Skeletal muscle satellite cell (primary cell): ENCODE results near the gene IKBKE.

Source experiments
- H3K27me3 ChIP-seq: 2 replicates; pipeline ENCODE4 v1.7.0; 2013; ENCODE audit warnings: low read length; ENCODE audit not compliant: control insufficient read depth, insufficient read depth
- H3K36me3 ChIP-seq: 2 replicates; pipeline ENCODE4 v1.7.0; 2013; ENCODE audit warnings: mild to moderate bottlenecking, control low read depth, low read length; ENCODE audit not compliant: insufficient read depth
- H3K4me1 ChIP-seq: 2 replicates; pipeline ENCODE4 v1.7.0; 2013; ENCODE audit warnings: low read length; ENCODE audit not compliant: control insufficient read depth, insufficient read depth
- H3K4me2 ChIP-seq: 2 replicates; pipeline ENCODE4 v1.7.0; 2013; ENCODE audit warnings: mild to moderate bottlenecking, low read length
- H3K4me3 ChIP-seq: 2 replicates; pipeline ENCODE4 v1.7.0; 2013; ENCODE audit warnings: low read length
- H3K9ac ChIP-seq: 2 replicates; pipeline ENCODE4 v1.7.0; 2013; ENCODE audit warnings: mild to moderate bottlenecking, low read depth, low read length, moderate library complexity
- H3K9me3 ChIP-seq: replicated peaks from 2 replicates; pipeline ENCODE4 v1.7.0; 2013; ENCODE audit warnings: mild to moderate bottlenecking, control low read depth, low read length

IKBKE gene

DNA sequence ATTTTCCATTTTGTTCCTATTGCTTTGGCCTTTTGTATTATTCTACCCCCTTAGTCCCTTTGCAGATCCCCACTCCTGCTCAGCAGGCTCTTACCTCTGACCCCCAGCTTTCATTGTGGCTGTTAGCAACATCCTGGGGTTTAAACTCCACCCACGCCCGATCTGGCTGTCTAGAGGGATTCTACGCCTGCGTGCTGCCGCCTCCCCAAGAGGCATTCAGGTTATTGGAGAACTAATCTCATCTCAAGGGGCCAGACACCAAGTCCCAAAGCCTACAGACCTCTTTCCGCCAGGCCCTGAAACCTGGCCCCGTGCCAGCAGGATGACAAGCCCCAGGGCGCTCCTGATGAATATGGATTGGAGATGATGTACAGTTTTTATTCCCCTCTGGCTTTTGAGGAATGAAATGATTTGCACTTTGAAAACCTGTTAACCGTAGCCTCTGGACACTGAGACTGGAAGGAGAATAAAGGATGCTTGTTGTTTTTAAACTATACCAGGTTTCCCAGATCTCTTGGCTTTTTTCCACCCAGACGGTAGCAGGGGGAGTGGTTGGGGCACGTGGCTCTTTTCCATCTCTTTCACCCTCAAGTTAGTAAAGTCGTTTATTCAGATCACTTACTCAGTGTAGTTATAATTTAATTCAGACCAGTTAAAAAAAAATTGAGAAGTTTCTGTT is 14.5 kb upstream of the IKBKE start:
- no peak overlapping the region for H3K4me2 ChIP-seq
- peaks cover 14% of the 10 kb centered on the region for H3K4me1 ChIP-seq
- H3K9me3 ChIP-seq: no peaks in the 10 kb centered on the region
- H3K9ac ChIP-seq: no peak overlapping the region
- no peaks in the 10 kb centered on the region for H3K27me3 ChIP-seq
- H3K4me3 ChIP-seq: no peak overlapping the region
- H3K36me3 ChIP-seq: peaks cover 42% of the 10 kb centered on the region

DNA sequence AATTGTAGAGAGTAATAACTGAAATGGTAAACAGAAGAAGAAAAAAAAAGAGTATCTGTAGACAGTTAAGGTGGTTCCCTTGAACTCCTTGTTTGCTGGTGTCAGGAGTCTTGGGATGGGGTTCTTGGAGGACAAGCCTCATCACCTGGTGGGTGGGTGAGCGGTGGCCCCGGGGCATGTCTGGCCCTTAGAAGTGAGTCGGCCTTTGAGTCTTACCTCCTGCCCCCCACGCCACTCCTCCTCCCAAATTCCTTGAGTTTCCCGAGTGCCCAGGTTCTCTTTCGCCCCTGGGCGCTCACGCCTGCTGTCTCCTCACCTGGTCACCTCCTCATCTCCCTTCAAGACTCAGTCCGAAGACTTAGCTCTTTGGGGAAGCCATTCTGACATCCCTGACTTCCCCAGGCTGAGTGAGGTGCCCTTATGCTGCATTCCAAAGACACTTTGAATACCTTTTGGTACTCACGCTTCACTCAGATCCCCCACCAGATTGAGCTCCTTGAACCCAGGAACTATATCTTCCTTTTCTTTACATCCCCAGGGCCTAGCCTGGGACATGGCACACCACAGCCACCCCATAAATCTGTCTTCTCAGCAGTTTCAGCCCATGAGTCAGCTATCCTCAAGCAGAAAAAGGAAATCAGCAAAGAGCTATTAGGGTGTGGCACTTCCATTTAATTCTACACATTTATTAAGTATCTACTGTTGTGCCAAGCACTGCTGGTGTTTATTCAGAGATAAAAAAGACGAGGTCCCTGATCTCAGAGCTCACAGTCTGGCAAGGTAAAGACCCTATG is 13.5 kb upstream of the IKBKE start:
- H3K4me1 ChIP-seq: peaks cover 14% of the 10 kb centered on the region
- peaks cover 41% of the 10 kb centered on the region for H3K36me3 ChIP-seq
- H3K4me2 ChIP-seq: peak overlapping the region; percentile 34
- H3K9ac ChIP-seq: no peak overlapping the region
- no peaks in the 10 kb centered on the region for H3K9me3 ChIP-seq
- no peaks in the 10 kb centered on the region for H3K27me3 ChIP-seq
- H3K4me3 ChIP-seq: peak overlapping the region; percentile 17

DNA sequence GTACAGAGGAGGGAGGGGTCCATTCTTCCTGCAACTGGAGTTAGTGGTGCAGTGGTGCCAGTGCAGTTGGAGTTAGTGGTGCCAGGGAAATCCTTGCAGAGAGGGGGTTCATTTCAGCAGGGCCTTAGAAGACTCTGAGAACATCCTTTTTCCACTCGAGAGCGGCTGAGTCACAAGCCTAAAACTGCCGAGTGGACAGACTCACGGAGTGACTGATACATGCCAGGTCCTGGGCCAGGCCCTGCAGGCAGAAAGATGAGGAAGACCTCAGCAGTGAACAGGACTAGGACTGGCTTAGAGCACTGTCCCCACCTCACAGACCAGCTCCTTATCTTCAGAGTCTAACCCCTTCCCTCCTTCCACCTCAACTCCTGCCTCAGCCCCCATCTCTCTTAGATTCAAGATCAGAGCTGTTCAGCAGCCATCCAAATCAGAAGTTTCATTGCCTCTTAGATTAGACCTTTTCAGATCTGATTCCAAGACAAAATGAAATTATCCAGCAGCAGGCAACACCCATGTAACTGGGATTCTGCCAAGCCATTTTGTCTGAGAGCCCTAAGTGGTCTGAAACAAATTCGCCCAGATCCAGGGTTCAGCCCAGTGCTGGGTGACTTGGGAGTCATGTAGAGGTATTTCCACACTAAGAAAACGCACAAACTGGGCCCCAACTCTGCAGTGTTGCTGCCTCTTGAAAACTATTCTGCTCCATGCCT is 12.7 kb upstream of the IKBKE start:
- H3K36me3 ChIP-seq: peaks cover 38% of the 10 kb centered on the region
- H3K9ac ChIP-seq: no peak overlapping the region
- peaks cover 14% of the 10 kb centered on the region for H3K4me1 ChIP-seq
- peak overlapping the region; percentile 34 for H3K4me2 ChIP-seq
- peak overlapping the region; percentile 17 for H3K4me3 ChIP-seq
- no peaks in the 10 kb centered on the region for H3K9me3 ChIP-seq
- H3K27me3 ChIP-seq: no peaks in the 10 kb centered on the region

DNA sequence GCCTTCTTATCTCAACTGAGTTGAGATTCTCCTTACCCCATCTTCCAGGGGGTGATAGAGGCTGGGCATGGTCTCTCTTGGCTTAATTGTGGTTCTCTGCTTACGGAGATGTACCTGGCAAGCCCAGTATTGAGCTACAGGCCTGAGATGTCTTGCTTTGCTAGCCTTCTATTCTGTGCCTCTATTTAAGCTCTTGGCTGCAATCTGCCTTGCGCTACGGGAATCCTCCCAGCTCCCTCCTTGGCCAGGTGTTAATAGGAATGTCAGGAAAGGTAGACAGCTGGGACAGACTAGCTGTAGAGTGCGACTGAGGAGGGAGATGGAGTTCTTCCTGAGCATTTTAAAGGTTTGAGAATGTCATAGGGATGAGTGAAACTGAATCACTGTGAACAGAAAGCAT is 10.6 kb upstream of the IKBKE start:
- Histone ChIP-seq H3K36me3 (peaks cover 38% of the 10 kb centered on the region), H3K9me3 (no peaks in the 10 kb centered on the region), H3K9ac (no peak overlapping the region), H3K4me2 (no peak overlapping the region), H3K4me3 (no peak overlapping the region), H3K27me3 (no peaks in the 10 kb centered on the region), H3K4me1 (peaks cover 21% of the 10 kb centered on the region)

DNA sequence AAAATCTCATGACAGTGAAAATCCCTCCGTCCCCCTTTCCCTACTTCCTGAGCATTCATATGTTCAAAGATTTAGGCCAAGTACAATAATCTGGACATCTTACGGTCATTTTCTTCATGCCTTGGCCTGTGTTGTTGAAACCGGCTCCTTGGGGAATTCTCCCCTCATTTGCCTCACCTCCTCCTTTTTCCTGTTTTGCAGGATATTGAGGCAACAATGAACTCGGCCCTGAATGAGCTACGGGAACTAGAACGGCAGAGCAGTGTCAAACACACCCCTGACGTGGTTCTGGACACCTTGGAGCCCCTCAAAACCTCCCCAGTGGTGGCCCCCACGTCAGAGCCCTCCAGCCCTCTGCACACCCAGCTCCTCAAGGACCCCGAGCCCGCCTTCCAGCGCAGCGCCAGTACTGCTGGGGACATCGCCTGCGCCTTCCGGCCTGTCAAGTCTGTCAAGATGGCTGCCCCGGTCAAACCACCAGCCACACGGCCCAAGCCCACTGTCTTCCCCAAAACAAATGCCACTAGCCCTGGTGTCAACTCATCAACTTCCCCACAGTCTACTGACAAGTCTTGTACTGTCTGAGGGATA is 9.3 kb upstream of the IKBKE start:
- peaks cover 27% of the 10 kb centered on the region for H3K36me3 ChIP-seq
- H3K4me3 ChIP-seq: no peak overlapping the region
- no peak overlapping the region for H3K4me2 ChIP-seq
- no peaks in the 10 kb centered on the region for H3K9me3 ChIP-seq
- no peaks in the 10 kb centered on the region for H3K27me3 ChIP-seq
- H3K4me1 ChIP-seq: peaks cover 26% of the 10 kb centered on the region
- no peak overlapping the region for H3K9ac ChIP-seq

DNA sequence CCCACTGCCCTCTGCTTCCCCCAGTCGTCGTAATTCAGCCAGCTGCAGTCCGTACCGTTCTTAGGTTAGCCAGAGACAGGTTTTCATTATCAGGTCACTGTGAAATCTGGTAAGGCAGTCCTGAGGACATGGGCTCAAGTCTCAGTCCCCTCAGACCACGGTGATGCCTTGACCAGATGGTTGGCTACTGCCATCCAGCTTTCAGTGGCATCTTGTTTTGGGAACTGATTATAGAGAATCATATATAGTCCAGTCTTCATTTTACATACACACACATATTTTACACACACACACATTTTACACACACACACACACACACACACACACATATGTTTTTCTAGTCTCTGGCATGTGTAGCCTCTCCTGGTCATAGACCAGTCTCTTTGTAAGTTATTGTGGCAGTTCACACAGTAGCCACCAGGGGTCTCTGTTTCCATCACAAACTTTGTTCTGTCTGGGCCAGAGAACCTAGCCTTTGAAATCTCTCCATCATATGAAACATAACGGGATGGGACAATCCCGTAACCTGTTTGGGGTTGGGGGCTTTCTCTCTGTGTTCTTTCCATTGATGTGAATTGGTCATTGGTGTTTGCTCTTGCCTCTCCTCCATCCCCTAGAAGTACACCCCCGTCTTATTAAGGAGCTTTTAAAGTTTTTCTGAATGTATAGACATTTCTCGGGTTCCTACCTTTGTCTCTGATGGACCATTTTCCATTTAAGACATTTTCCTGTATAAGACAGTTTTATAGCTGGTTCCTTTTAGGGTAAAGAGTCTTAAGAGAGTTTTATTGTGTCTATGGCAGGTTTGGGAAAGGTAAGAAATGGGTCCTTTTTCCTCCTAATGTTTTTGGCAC is 8.4 kb upstream of the IKBKE start:
- no peaks in the 10 kb centered on the region for H3K9me3 ChIP-seq

DNA sequence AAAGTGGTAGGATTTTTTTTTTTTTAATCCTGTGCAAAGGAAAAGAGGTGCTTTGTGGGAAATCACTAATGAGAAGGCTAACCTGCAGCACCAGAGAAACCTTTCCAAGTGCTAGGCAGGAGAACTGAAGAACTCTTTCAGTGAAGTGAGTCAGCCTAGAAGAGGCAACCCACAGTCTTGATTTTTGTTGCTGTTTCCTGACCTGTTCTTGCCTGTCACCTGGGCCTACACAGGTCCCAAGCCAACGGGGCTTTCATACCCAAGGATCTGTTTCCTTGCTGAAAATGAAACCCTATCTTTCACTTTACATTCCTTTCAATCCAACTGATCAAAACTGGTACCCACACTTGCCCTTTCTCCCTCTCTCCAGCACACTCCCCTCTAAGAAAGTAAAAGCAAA is 7.1 kb upstream of the IKBKE start:
- H3K27me3 ChIP-seq: no peaks in the 10 kb centered on the region
- H3K9ac ChIP-seq: no peak overlapping the region
- no peak overlapping the region for H3K4me3 ChIP-seq
- H3K4me1 ChIP-seq: peaks cover 19% of the 10 kb centered on the region
- no peak overlapping the region for H3K4me2 ChIP-seq
- peaks cover 22% of the 10 kb centered on the region for H3K36me3 ChIP-seq
- no peaks in the 10 kb centered on the region for H3K9me3 ChIP-seq

More for the DNA sequence above, 8.4 kb upstream of the IKBKE start:
- Histone ChIP-seq H3K9ac (no peak overlapping the region), H3K4me1 (peaks cover 22% of the 10 kb centered on the region), H3K4me3 (no peak overlapping the region), H3K4me2 (no peak overlapping the region), H3K27me3 (no peaks in the 10 kb centered on the region), H3K36me3 (peaks cover 23% of the 10 kb centered on the region)

DNA sequence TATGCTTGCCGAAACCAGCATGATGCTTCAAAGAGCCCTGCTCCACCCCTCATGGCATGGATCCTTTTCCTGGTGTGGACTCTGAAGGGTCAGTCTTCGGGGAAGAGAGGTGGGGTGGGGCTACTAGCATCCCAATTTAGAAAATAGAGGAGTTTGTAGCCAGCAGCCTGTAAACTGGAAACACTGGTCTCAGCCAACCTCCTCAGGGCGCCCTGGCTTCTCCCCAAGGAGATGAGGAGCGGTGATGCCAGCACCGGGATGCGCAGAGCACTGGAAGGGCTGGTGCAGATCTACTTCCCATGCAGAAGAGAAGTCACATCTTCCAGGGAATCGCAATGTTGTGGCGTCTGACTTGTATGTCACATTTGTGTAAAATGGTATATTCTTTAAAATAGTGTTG is 6.4 kb upstream of the IKBKE start:
- Histone ChIP-seq H3K4me3 (no peak overlapping the region), H3K4me2 (no peak overlapping the region), H3K9me3 (no peaks in the 10 kb centered on the region), H3K9ac (no peak overlapping the region), H3K27me3 (no peaks in the 10 kb centered on the region), H3K36me3 (peaks cover 15% of the 10 kb centered on the region), H3K4me1 (peaks cover 24% of the 10 kb centered on the region)

DNA sequence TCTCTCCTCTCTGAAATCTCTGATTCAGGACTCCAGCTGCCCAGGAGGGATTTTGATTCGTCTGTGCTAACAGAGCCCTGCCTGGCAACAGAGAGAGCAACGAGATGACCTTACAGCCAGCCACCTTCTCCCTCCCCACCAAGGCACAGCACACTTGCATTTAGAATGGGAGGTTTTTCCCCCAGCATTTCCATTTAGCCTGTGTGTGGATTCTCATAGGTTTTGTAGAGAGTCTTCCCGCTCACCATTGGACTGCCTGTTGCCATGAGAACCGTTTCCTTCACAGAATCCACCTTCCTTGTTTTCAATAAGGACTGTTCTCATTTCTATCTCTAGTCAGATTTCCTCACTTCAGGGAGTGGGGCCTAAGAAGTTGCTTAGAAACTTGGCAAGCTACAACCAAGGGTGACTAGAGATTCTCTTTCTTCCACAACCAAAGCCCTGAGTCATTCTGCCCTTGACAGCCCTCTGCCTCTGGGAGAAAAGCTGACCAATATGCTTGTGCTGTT is 5.8 kb upstream of the IKBKE start:
- peaks cover 28% of the 10 kb centered on the region for H3K4me1 ChIP-seq

DNA sequence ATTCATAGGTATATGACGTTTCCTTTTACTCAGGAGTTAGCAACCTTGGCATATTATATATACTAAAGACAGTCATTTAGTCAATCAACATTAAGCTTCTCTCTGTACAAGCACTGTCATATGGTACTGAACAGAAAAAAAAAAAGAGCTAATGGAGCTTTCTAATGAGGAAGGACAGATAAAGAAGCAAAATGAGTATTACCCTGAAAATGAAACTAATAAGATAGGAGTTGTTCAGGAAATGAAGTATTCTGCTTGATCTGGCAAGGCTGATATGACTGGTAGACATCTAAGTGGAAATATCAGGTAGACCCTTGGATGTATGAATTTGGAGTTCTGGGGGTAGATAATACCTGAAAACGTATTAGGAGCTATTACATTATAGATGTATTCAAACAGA is 4.3 kb upstream of the IKBKE start:
- Histone ChIP-seq H3K4me2 (no peak overlapping the region), H3K36me3 (peaks cover 14% of the 10 kb centered on the region), H3K9me3 (no peaks in the 10 kb centered on the region), H3K4me1 (peaks cover 35% of the 10 kb centered on the region), H3K4me3 (no peak overlapping the region), H3K9ac (no peak overlapping the region), H3K27me3 (no peaks in the 10 kb centered on the region)

More for the DNA sequence above, 5.8 kb upstream of the IKBKE start:
- no peak overlapping the region for H3K4me2 ChIP-seq
- H3K27me3 ChIP-seq: no peaks in the 10 kb centered on the region
- H3K4me3 ChIP-seq: no peak overlapping the region
- no peak overlapping the region for H3K9ac ChIP-seq
- peaks cover 14% of the 10 kb centered on the region for H3K36me3 ChIP-seq
- H3K9me3 ChIP-seq: no peaks in the 10 kb centered on the region
